ENCODE measurements around the gene SPDYE6.

DNA sequence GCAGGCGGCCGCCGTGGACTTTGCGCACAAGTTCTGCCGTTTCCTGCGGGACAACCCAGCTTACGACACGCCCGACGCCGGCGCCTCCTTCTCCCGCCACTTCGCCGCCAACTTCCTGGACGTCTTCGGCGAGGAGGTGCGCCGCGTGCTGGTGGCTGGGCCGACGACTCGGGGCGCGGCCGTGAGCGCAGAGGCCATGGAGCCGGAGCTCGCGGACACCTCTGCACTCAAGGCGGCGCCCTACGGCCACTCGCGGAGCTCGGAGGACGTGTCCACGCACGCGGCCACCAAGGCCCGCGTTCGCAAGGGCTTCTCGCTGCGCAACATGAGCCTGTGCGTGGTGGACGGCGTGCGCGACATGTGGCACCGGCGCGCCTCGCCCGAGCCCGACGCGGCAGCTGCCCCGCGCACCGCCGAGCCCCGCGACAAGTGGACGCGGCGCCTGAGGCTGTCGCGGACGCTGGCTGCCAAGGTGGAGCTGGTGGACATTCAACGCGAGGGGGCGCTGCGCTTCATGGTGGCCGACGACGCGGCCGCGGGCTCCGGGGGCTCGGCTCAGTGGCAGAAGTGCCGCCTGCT, 55.5 kb downstream of the SPDYE6 start:
- TF ChIP-seq, protein P1, sequence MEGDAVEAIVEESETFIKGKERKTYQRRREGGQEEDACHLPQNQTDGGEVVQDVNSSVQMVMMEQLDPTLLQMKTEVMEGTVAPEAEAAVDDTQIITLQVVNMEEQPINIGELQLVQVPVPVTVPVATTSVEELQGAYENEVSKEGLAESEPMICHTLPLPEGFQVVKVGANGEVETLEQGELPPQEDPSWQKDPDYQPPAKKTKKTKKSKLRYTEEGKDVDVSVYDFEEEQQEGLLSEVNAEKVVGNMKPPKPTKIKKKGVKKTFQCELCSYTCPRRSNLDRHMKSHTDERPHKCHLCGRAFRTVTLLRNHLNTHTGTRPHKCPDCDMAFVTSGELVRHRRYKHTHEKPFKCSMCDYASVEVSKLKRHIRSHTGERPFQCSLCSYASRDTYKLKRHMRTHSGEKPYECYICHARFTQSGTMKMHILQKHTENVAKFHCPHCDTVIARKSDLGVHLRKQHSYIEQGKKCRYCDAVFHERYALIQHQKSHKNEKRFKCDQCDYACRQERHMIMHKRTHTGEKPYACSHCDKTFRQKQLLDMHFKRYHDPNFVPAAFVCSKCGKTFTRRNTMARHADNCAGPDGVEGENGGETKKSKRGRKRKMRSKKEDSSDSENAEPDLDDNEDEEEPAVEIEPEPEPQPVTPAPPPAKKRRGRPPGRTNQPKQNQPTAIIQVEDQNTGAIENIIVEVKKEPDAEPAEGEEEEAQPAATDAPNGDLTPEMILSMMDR (IDR thresholded peaks at IDR 0.05): no peak
- TF ChIP-seq POLR2AphosphoS5 (IDR thresholded peaks at IDR 0.05; ENCODE audit: insufficient read depth in 1 of 2, low read depth in 1 of 2): no peak

Measured in vagina (tissue), 2 donors.